Loucy (cell line): ENCODE data around the gene RPA1.

Source experiments
- CTCF ChIP-seq: fragments of 200-600 bp; sonication (generic); conservative IDR thresholded peaks from 2 replicates; pipeline ENCODE4 v1.5.1; 2014; ENCODE audit warnings: mild to moderate bottlenecking, antibody characterized with exemption, low read length
- EZH2phosphoT487 ChIP-seq: fragments of 200-600 bp; IDR thresholded peaks from 2 replicates; pipeline ENCODE4 v1.6.1; 2018; ENCODE audit warnings: antibody characterized with exemption, mild to moderate bottlenecking, moderate library complexity, borderline replicate concordance

GRCh38 chr17:1796800-1797199 is 33.0 kb upstream of the RPA1 start:
- no peak for TF ChIP-seq CTCF
- no peak for TF ChIP-seq EZH2phosphoT487
